Right atrium auricular region (tissue), 2 donors: ENCODE results near the gene TOMM20. TPM values are rescaled to one million over a fixed set of nuclear protein-coding genes. Genes with fewer than 3 reads are reported as not detected.

ENCODE experiments used
- DNase-seq: peaks from one replicate; pipeline ENCODE4 v3.0.0-alpha.2; 2019; ENCODE audit warnings: low spot score
- H3K27ac ChIP-seq, 2 donors: fragments of 200-600 bp; sonication (generic); 1 replicate in 1 of 2; 2 replicates in 1 of 2; pipeline ENCODE4 v1.5.1; 2016 to 2019
- H3K27me3 ChIP-seq, 2 donors: fragments of 200-600 bp; sonication (generic); one replicate each; pipeline versions ENCODE4 v1.5.1 to v1.6.0; 2017 to 2019
- H3K36me3 ChIP-seq: fragments of 200-600 bp; sonication (generic); one replicate; pipeline ENCODE4 v1.5.1; 2016
- H3K4me1 ChIP-seq, 2 donors: fragments of 200-600 bp; sonication (generic); one replicate each; pipeline versions ENCODE4 v1.5.1 to v1.6.0; 2017 to 2019
- H3K4me3 ChIP-seq, 2 donors: fragments of 200-600 bp; sonication (generic); 1 replicate in 1 of 2; 2 replicates in 1 of 2; pipeline ENCODE4 v1.5.1; 2017 to 2019; ENCODE audit warnings: mild to moderate bottlenecking in 1 of 2, moderate library complexity in 1 of 2
- H3K9me3 ChIP-seq, 2 donors: fragments of 200-600 bp; sonication (generic); one replicate each; pipeline ENCODE4 v1.5.1; 2019
- CTCF ChIP-seq, 2 donors: fragments of 200-600 bp; sonication (generic); IDR thresholded peaks; one replicate each; pipeline ENCODE4 v1.5.1; 2019; ENCODE audit warnings: antibody characterized with exemption in 2 of 2
- total RNA-seq, 2 donors: library from RNA; depleted of rRNA; stranded (reverse); fragments of >200 nt; gene quantifications; one replicate each; pipeline ENCODE4 v1.1.0, GENCODE V29; 2016

The TOMM20 gene
- total RNA-seq, 2 donors from 2014 or later, result 70.2 to 83.5 TPM

GRCh38 chr1:235078480-235079381 lies 49.9 kb downstream of the TOMM20 start:
- H3K9me3 ChIP-seq, result no peaks in the 10 kb centered on the region
- no peaks in the 10 kb centered on the region for H3K36me3 ChIP-seq
- no peak for DNase-seq
- H3K4me3 ChIP-seq, result no peak overlapping the region
- H3K27me3 ChIP-seq, result no peaks in the 10 kb centered on the region
- peak overlapping the region; percentile 95 to 98 for H3K27ac ChIP-seq
- peaks cover 0 to 70% of the 10 kb centered on the region in 2 donors for H3K4me1 ChIP-seq
- TF ChIP-seq CTCF (IDR thresholded peaks at IDR 0.05), result no peak

- Histone ChIP-seq H3K27me3 (no peaks in the 10 kb centered on the region), H3K27ac (peak overlapping the region; percentile 95 to 98), H3K9me3 (no peaks in the 10 kb centered on the region), H3K4me3 (no peak overlapping the region), H3K36me3 (no peaks in the 10 kb centered on the region), H3K4me1 (peaks cover 0 to 70% of the 10 kb centered on the region in 2 donors)
- no peak for DNase-seq
- TF ChIP-seq CTCF (IDR thresholded peaks at IDR 0.05), result no peak
These were observed 50.8 kb downstream of the TOMM20 start for GRCh38 chr1:235077571-235078479.

- Histone ChIP-seq H3K27me3 (no peaks in the 10 kb centered on the region), H3K4me3 (no peak overlapping the region), H3K27ac (peak overlapping the region; percentile 95 to 98), H3K36me3 (no peaks in the 10 kb centered on the region), H3K9me3 (no peaks in the 10 kb centered on the region), H3K4me1 (peaks cover 0 to 67% of the 10 kb centered on the region in 2 donors)
- no peak for TF ChIP-seq CTCF (IDR thresholded peaks at IDR 0.05)
- no peak for DNase-seq
These were observed 51.5 kb downstream of the TOMM20 start for GRCh38 chr1:235077163-235077540.

GRCh38 chr1:235076504-235077162 lies 52.0 kb downstream of the TOMM20 start:
- no peaks in the 10 kb centered on the region for H3K9me3 ChIP-seq
- TF ChIP-seq CTCF (IDR thresholded peaks at IDR 0.05), result no peak
- no peak for DNase-seq

GRCh38 chr1:235075777-235076308 lies 52.8 kb downstream of the TOMM20 start:
- no peaks in the 10 kb centered on the region for H3K36me3 ChIP-seq
- no peak for DNase-seq
- no peaks in the 10 kb centered on the region for H3K9me3 ChIP-seq
- peaks cover 0 to 69% of the 10 kb centered on the region in 2 donors for H3K4me1 ChIP-seq
- no peak for TF ChIP-seq CTCF (IDR thresholded peaks at IDR 0.05)
- H3K27ac ChIP-seq, result peak overlapping the region; percentile 95 to 98
- no peaks in the 10 kb centered on the region for H3K27me3 ChIP-seq
- no peak overlapping the region for H3K4me3 ChIP-seq

More at GRCh38 chr1:235076504-235077162, 52.0 kb downstream of the TOMM20 start:
- H3K4me3 ChIP-seq, result no peak overlapping the region
- peak overlapping the region; percentile 95 to 98 for H3K27ac ChIP-seq
- no peaks in the 10 kb centered on the region for H3K36me3 ChIP-seq
- no peaks in the 10 kb centered on the region for H3K27me3 ChIP-seq
- peaks cover 0 to 69% of the 10 kb centered on the region in 2 donors for H3K4me1 ChIP-seq
